Endothelial cell of umbilical vein (primary cell): ENCODE results near the gene BAX. TPM values are rescaled to one million over a fixed set of nuclear protein-coding genes. Genes with fewer than 3 reads are reported as not detected.

Experiments
- BruUV-seq: library from RNA; stranded (reverse); fragments of 400-500 nt; replicated peaks from 2 replicates; lab custom pipeline; 2021; lab: Mats Ljungman, UMichigan
- CTCF ChIA-PET: fragments of 300-600, 350-600 bp; sonication (Branson Sonifier 250); formaldehyde crosslinking; loops from one replicate; lab custom pipeline; 2021; ENCODE audit warnings: antibody characterized with exemption, inconsistent platforms; lab: Charles Lee
- POLR2A ChIA-PET: fragments of 300-600, 350-600 bp; sonication (Branson Sonifier 250); formaldehyde crosslinking; loops from one replicate; lab custom pipeline; 2021; ENCODE audit warnings: antibody characterized with exemption, inconsistent platforms; lab: Charles Lee
- DNase-seq: peaks from one replicate; pipeline ENCODE4 v3.0.0-alpha.2; 2011; ENCODE audit warnings: low read depth, low spot score
- FAIRE-seq: peaks from 2 replicates; lab custom pipeline; 2011; peaks lifted over from hg19 to GRCh38; lab: Jason Lieb, UNC
- H2AFZ ChIP-seq: 2 replicates; pipeline ENCODE4 v1.6.0; 2012; ENCODE audit warnings: low read depth, low read length, control low read depth, inconsistent platforms
- H3K27ac ChIP-seq: 2 replicates; pipeline ENCODE4 v1.5.1; 2011; ENCODE audit warnings: low read depth, mild to moderate bottlenecking, control low read depth, low read length, moderate library complexity; ENCODE audit not compliant: insufficient read depth
- H3K27me3 ChIP-seq, 2 experiments: 2 replicates each; pipeline versions ENCODE4 v1.6.0 to v1.6.1; 2011; ENCODE audit warnings: low read length in 2 of 2, mixed read lengths in 1 of 2; ENCODE audit not compliant: control insufficient read depth in 2 of 2, insufficient read depth in 2 of 2
- H3K36me3 ChIP-seq, 2 experiments: 2 replicates in 1 of 2; 3 replicates in 1 of 2; pipeline ENCODE4 v1.5.1; 2011; ENCODE audit warnings: low read length in 2 of 2, mild to moderate bottlenecking in 1 of 2, moderate library complexity in 1 of 2; ENCODE audit not compliant: control insufficient read depth in 2 of 2, insufficient read depth in 2 of 2; ENCODE audit errors: extremely low read depth in 1 of 2
- H3K4me1 ChIP-seq: 3 replicates; pipeline ENCODE4 v1.5.1; 2011; ENCODE audit warnings: mild to moderate bottlenecking, low read length; ENCODE audit not compliant: control insufficient read depth, insufficient read depth; ENCODE audit errors: extremely low read depth
- H3K4me2 ChIP-seq: 2 replicates; pipeline ENCODE4 v1.6.1; 2011; ENCODE audit warnings: low read length, control low read depth, mixed read lengths; ENCODE audit not compliant: insufficient read depth
- H3K4me3 ChIP-seq, 3 experiments: fragments of 200-600 bp in 1 of 3; sonication (generic), shearing (Covaris generic) in 1 of 3; replicated peaks in 1 of 3; 2 replicates each; pipeline ENCODE4 v1.5.1; 2011 to 2016; ENCODE audit warnings: control low read depth in 3 of 3, low read length in 3 of 3, mild to moderate bottlenecking in 2 of 3, inconsistent platforms in 1 of 3, low read depth in 1 of 3, moderate library complexity in 1 of 3; ENCODE audit not compliant: insufficient read depth in 1 of 3
- H3K79me2 ChIP-seq: 2 replicates; pipeline ENCODE4 v1.6.0; 2012; ENCODE audit warnings: low read length, inconsistent platforms; ENCODE audit not compliant: control insufficient read depth, insufficient read depth
- H3K9ac ChIP-seq: replicated peaks from 2 replicates; pipeline ENCODE3; 2011; ENCODE audit warnings: low read length, control low read depth; ENCODE audit not compliant: insufficient read depth; ENCODE audit errors: extremely low read depth
- H3K9me1 ChIP-seq: replicated peaks from 3 replicates; pipeline ENCODE4 v1.6.0; 2011; ENCODE audit warnings: mild to moderate bottlenecking, low read length; ENCODE audit not compliant: control insufficient read depth, insufficient read depth; ENCODE audit errors: extremely low read depth
- H3K9me3 ChIP-seq: replicated peaks from 2 replicates; pipeline ENCODE4 v1.5.1; 2012; ENCODE audit warnings: low read length, inconsistent platforms; ENCODE audit not compliant: control insufficient read depth, insufficient read depth
- H4K20me1 ChIP-seq: replicated peaks from 2 replicates; pipeline ENCODE3; 2011; ENCODE audit warnings: mild to moderate bottlenecking, low read length; ENCODE audit not compliant: control insufficient read depth, insufficient read depth; ENCODE audit errors: extremely low read depth
- FOS ChIP-seq: IDR thresholded peaks from 2 replicates; pipeline ENCODE4 v1.6.1; 2011; ENCODE audit warnings: mild to moderate bottlenecking, low read length, moderate library complexity, borderline replicate concordance; ENCODE audit not compliant: insufficient read depth
- JUN ChIP-seq: IDR thresholded peaks from 2 replicates; pipeline ENCODE4 v1.6.1; 2011; ENCODE audit warnings: borderline replicate concordance, low read depth; ENCODE audit not compliant: insufficient read length, insufficient read depth
- POLR2A ChIP-seq: IDR thresholded peaks from 2 replicates; pipeline ENCODE4 v1.6.1; 2012; ENCODE audit warnings: low read depth, mild to moderate bottlenecking, control low read depth, low read length
- POLR2AphosphoS5 ChIP-seq: IDR thresholded peaks from 2 replicates; pipeline ENCODE4 v1.6.1; 2012; ENCODE audit warnings: low read depth, mild to moderate bottlenecking, control low read depth, low read length, moderate library complexity; ENCODE audit not compliant: insufficient read depth
- dilution Hi-C: fragments of 300-500 bp; cut with MboI; formaldehyde crosslinking; loops from one replicate; pipeline ENCODE4 v1.15.0; 2019; ENCODE audit warnings: low sequenced_read_pairs; ENCODE audit not compliant: extremely low pct_ligation_motif_present
- intact Hi-C: fragments of 100-400 bp; cut with micrococcal nuclease; formaldehyde crosslinking; loops from one replicate; pipeline ENCODE4 v1.10.0; 2022
- polyA plus RNA-seq, 4 experiments: library from polyadenylated mRNA; depleted of rRNA in 3 of 4; stranded (reverse) in 3 of 4; unstranded in 1 of 4; fragments of >200 nt; gene quantifications; 2 replicates each; pipeline versions ENCODE4 v1.2.1 to v1.2.3, GENCODE V29; 2011 to 2012; ENCODE audit warnings: missing spikeins in 1 of 4
- total RNA-seq: library from RNA; stranded (reverse); gene quantifications from 2 replicates; pipeline ENCODE4 v1.2.3, GENCODE V29; 2021

Gene BAX
- total and polyA plus RNA-seq, 2 donors (not counting 3 experiments of a cell fraction or from before 2014, with no cell fraction given): 267 to 283 TPM

GRCh38 chr19:48966541-48967345 is 12.1 kb downstream of the BAX start:
- peaks cover 3 to 9% of the 10 kb centered on the region in 2 experiments for H3K36me3 ChIP-seq
- DNase-seq (no peak), FAIRE-seq (peak; percentile 44)
- no TSS peak for BruUV-seq
- TF ChIP-seq POLR2AphosphoS5: no peak
- no peaks in the 10 kb centered on the region for H3K9me3 ChIP-seq
- H3K4me1 ChIP-seq: peaks cover 25% of the 10 kb centered on the region
- dilution Hi-C loops (no loop called here), intact Hi-C loops (no loop called here)
- H3K9me1 ChIP-seq: no peaks in the 10 kb centered on the region
- peak overlapping the region; percentile 35 to 79 (median 60) for H3K4me3 ChIP-seq
- H3K27ac ChIP-seq: no peak overlapping the region
- POLR2A ChIA-PET: interaction anchor here (0.6 to 2.3 kb wide), 3 partner anchors 91 to 201 kb away, joined by 4 to 14 read pairs (median 4); partner anchors contain the start of gene PPP1R15A
- peak overlapping the region; percentile 62 for H3K4me2 ChIP-seq
- no peak overlapping the region for H2AFZ ChIP-seq
- CTCF ChIA-PET: interaction anchor here (0.8 to 2.7 kb wide), 5 partner anchors 27 to 179 kb away, joined by 3 to 20 read pairs (median 12); partner anchors contain the start of gene RUVBL2
- H4K20me1 ChIP-seq: peaks cover 3% of the 10 kb centered on the region
- H3K27me3 ChIP-seq: no peaks in the 10 kb centered on the region
- peaks cover 16% of the 10 kb centered on the region for H3K79me2 ChIP-seq
- no peak overlapping the region for H3K9ac ChIP-seq

- peaks cover 16% of the 10 kb centered on the region for H3K79me2 ChIP-seq
- dilution Hi-C loops (no loop called here), intact Hi-C loops (no loop called here)
- H2AFZ ChIP-seq: no peak overlapping the region
- no peak overlapping the region for H3K4me2 ChIP-seq
- CTCF ChIA-PET: interaction anchor here (0.8 to 2.7 kb wide), 7 partner anchors 26 to 180 kb away, joined by 3 to 20 read pairs (median 3); partner anchors contain the start of genes HSD17B14 and RUVBL2
- no peaks in the 10 kb centered on the region for H3K9me1 ChIP-seq
- DNase-seq: no peak
- peaks cover 3% of the 10 kb centered on the region for H4K20me1 ChIP-seq
- H3K9ac ChIP-seq: no peak overlapping the region
- no peak for TF ChIP-seq FOS
- TF ChIP-seq JUN: no peak
- peak; percentile 71 for TF ChIP-seq POLR2A
- H3K27me3 ChIP-seq: no peaks in the 10 kb centered on the region
- POLR2A ChIA-PET: interaction anchor here (0.6 to 2.3 kb wide), 4 partner anchors 87 to 202 kb away, joined by 3 to 14 read pairs (median 4); partner anchors contain the start of gene PPP1R15A
- no peak overlapping the region for H3K4me3 ChIP-seq
- no TSS peak for BruUV-seq
- H3K4me1 ChIP-seq: peaks cover 18% of the 10 kb centered on the region
- peak; percentile 52 for FAIRE-seq
- peaks cover 3 to 9% of the 10 kb centered on the region in 2 experiments for H3K36me3 ChIP-seq
- no peaks in the 10 kb centered on the region for H3K9me3 ChIP-seq
- no peak overlapping the region for H3K27ac ChIP-seq
These were observed 12.9 kb downstream of the BAX start for GRCh38 chr19:48967346-48968178.
